Anterior cingulate cortex (tissue), 58 donors: Measurements from ENCODE around the gene MPPED1.

Experiments used
- DNase-seq, 58 donors: peaks; one replicate each; lab custom pipeline; 2025; lab: John Stamatoyannopoulos, UW

The MPPED1 gene

GRCh38 chr22:43488031-43488866 lies 76.4 kb downstream of the MPPED1 start:
- no peak for DNase-seq

- DNase-seq: no peak
Measured at GRCh38 chr22:43488937-43489336, 77.1 kb downstream of the MPPED1 start.

GRCh38 chr22:43490311-43490710 lies 78.5 kb downstream of the MPPED1 start:
- DNase-seq: no peak

- no peak for DNase-seq
Measured at GRCh38 chr22:43491177-43491576, 79.4 kb downstream of the MPPED1 start.

- no peak for DNase-seq
Measured at GRCh38 chr22:43491737-43492136, 79.9 kb downstream of the MPPED1 start.

- no peak for DNase-seq
Measured at GRCh38 chr22:43493297-43493696, 81.5 kb downstream of the MPPED1 start.

GRCh38 chr22:43497956-43498855 lies 86.4 kb downstream of the MPPED1 start:
- no peak for DNase-seq

- DNase-seq: no peak
Measured at GRCh38 chr22:43498856-43499253, 87.0 kb downstream of the MPPED1 start.

- DNase-seq: no peak
Measured at GRCh38 chr22:43500792-43501785, 89.3 kb downstream of the MPPED1 start.

- DNase-seq: peak in 27 of 58 donors; percentile 6 to 68 (median 39)
Measured at GRCh38 chr22:43501878-43502277, 90.1 kb downstream of the MPPED1 start.

- DNase-seq: no peak
Measured at GRCh38 chr22:43502306-43502874, 90.6 kb downstream of the MPPED1 start.

- no peak for DNase-seq
Measured at GRCh38 chr22:43504068-43504467, 92.3 kb downstream of the MPPED1 start.

- no peak for DNase-seq
Measured at GRCh38 chr22:43504666-43505261, 93.0 kb downstream of the MPPED1 start.

GRCh38 chr22:43505423-43505822 lies 93.6 kb downstream of the MPPED1 start:
- DNase-seq: no peak

- DNase-seq: no peak
Measured at GRCh38 chr22:43505896-43506295, 94.1 kb downstream of the MPPED1 start.

GRCh38 chr22:43506487-43506886 lies 94.7 kb downstream of the MPPED1 start:
- no peak for DNase-seq

GRCh38 chr22:43507235-43507634 lies 95.4 kb downstream of the MPPED1 start:
- no peak for DNase-seq

- no peak for DNase-seq
Measured at GRCh38 chr22:43508489-43508888, 96.7 kb downstream of the MPPED1 start.

GRCh38 chr22:43509337-43509736 lies 97.5 kb downstream of the MPPED1 start:
- no peak for DNase-seq
